Left ventricle myocardium superior (tissue), 1 donor: ENCODE measurements around the gene SEC22A. TPM values are rescaled to one million over a fixed set of nuclear protein-coding genes. Genes with fewer than 3 reads are reported as not detected.

Experiments
- ATAC-seq: fragments of 200-7000 bp; cut with Tn5 transposase; one replicate; pipeline ENCODE4 v1.9.1; 2020; ENCODE audit warnings: mild to moderate bottlenecking, moderate library complexity
- DNase-seq: peaks from one replicate; pipeline ENCODE4 v3.0.0-alpha.2; 2020
- intact Hi-C: fragments of 100-400 bp; cut with micrococcal nuclease; formaldehyde crosslinking; loops from one replicate; pipeline ENCODE4 v1.11.0; 2022
- total RNA-seq: library from RNA; stranded (reverse); fragmentation: NEBNext Ultra II Directional; extraction: Animal tissue kit (Norgen Biotek cat#: 25700); gene quantifications from one replicate; pipeline ENCODE4 v1.2.1, GENCODE V29; 2021
- donor health status: DM: no; HTN: yes; CAD: no; lungs with severe emphysema.

Gene SEC22A
- total RNA-seq, 1 donor from 2014 or later = 10.4 TPM

DNA sequence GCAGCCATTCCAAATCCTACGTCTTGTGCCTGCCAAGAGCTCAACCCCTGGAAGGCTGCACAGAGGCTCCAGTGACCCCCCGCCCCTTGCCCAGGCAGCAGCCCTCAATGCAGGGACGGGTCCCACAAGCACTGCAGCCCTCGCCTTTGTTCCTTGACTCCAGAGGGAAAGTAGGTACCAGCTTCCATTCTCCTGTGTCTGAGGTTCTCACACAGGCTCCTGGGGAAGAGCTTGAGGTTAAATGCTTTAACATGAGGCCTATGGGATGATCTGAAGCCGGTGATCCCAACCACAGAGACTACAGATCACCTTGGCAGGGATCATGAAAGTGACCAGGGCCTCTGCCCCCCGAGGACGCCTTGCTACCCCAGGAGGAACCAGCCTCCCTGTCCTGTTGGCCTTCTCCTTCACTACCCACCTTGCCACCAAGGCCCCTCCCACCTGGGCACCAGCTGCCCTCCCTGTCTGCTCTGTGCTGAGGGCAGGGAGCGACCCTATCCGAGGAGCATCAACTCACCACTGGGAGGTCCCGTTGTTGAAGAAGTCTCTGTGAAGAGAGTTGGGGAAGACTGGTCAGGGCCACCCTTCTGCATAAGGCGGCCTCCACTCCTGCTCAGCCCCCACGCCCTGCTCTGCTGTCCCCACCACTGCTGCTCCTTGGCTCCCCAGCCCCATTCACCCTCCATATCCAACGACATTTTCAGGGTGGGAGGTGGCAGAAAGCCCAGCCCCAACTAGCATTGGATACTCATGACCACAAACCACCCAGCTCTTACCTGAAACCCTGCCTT, 95.3 kb downstream of the SEC22A start:
- DNase-seq = no peak
- ATAC-seq = no peak
- intact Hi-C loops = no loop called here

DNA sequence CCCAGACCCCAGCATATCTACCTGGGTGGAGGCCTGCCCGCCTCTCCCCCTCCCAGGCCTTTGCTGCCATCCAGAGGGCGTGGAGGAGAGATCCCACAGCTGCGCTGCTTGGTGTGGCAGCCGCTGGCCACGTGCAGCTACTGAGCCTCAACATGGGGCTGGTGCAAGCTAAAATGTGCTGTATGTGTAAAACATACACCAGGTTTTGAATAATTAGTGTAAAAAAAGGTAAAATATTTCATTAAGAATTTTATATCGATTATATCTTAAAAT, 95.8 kb downstream of the SEC22A start:
- intact Hi-C loops = no loop called here
- ATAC-seq = no peak
- no peak for DNase-seq

DNA sequence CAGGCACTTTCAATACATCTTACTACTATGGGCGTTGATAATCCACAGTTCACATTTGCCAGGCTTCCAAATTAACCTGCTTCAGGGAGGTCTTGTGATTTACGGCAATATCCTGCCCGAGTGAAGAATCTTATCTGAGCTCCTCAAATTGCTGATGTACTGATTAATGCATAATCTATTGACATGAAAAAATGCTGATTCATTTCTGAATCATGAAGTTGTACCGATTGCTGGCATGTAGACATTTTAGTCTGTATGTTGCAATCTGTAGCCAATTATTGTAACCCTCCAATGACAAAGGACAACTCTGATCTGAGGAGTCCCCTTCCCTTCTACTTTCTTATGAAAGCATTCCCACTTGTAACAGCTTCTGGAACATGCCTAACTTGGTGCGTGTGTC, 97.2 kb downstream of the SEC22A start:
- DNase-seq = no peak
- ATAC-seq = no peak

GRCh38 chr3:123299581-123299980, 97.8 kb downstream of the SEC22A start:
- no peak for DNase-seq
- intact Hi-C loops = no loop called here
- ATAC-seq = no peak

More for the DNA sequence above, 97.2 kb downstream of the SEC22A start:
- intact Hi-C loops = no loop called here

GRCh38 chr3:123300056-123300455, 98.3 kb downstream of the SEC22A start:
- DNase-seq (no peak), ATAC-seq (no peak)
- intact Hi-C loops = no loop called here

DNA sequence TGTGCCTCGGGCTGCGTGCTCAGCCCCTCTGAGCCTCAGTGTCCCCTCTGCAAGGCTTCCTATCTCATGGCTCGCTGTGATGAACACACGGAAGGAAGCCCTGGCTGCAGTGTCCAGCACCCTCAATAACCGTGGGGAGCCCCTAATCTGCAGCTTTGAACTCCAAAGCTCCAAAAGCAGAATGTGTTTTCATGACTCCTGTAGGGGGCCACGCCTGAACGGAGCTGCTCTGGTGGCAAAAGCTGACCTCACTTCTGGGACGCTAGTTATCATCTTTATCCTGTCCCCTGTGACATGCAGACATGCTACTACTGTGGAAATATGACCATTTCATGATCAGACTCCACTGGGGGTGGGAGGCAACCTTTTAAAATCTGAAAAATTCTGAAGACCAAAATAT, 98.8 kb downstream of the SEC22A start:
- DNase-seq (no peak), ATAC-seq (no peak)
- intact Hi-C loops = no loop called here

DNA sequence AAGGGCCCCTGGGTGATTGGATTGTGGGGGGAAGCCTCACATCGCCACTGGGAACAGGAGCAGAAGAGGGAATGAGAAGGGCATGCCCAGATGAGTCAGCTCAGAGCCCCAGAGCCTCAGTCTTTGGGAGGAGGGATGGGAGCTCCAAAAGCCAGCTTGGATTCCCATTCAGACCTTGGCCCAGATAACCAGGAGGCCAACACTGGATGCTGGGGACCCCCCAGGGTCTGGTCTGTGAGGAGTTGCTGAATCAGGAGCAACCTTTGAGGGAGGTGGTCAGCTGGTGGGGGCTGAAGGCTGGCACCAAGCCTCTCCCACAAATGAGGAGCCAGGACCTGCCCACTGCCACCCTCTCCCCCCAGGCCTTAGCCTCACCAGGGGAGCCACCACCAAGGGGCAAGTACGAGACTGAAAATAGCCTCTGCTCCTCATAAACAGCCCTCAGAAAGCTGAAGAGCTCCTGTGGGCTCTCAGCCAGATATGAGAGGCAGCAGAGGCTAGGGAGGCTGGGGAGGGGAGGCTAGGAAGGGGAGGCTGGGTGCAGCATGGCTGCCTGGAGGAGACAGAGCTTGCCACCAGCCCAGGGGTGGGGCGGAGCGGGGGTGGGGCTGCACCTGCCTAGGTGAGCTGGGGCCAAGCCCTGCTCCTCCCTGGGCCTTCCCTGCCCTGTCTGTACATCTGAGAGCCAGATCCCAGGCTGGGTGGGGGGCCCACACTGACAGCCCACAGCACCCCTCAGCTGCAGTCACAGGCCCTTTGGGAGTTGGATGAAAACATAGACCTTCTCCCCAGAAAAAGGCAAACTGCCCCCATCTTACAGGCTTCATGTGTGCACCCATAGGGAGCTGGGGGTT, 99.8 kb downstream of the SEC22A start:
- ATAC-seq (no peak), DNase-seq (no peak)
- intact Hi-C loops = no loop called here

GRCh38 chr3:123302961-123303360, 101.2 kb downstream of the SEC22A start:
- no peak for DNase-seq
- peak; percentile 33 for ATAC-seq

DNA sequence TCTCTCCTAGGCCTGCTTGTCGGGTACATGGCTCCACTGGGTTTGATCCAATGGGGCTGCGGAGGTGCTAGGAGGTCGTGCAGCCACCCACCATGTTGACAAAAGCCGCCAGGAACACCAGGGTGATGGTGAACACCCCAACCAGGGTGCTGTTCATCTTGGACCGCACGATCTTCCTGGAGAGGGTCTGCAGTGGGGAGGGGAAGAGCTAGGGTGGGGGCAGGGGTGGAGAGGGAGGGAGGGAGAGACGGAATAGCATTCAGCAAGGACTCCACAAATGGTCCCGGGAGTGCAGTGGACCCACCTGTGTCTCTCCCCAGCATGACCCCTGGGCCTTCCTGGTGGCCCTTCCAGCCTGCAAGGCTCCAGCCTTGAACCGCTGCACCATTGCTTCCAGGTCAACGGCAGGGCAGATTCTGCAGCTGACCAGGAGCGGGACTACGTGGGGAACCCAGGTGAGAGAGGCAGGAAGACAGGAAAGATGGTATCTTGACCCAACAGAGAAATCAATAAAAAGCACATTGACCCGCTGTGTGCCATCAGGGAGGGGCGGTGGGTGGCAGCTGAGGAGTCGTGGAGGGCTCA, 102.3 kb downstream of the SEC22A start:
- ATAC-seq (no peak), DNase-seq (no peak)
- intact Hi-C loops = no loop called here

More at GRCh38 chr3:123302961-123303360, 101.2 kb downstream of the SEC22A start:
- intact Hi-C loops = no loop called here

GRCh38 chr3:123305192-123305591, 103.4 kb downstream of the SEC22A start:
- intact Hi-C loops = no loop called here
- DNase-seq = no peak
- peak; percentile 16 for ATAC-seq

GRCh38 chr3:123307064-123307463, 105.3 kb downstream of the SEC22A start:
- ATAC-seq = no peak
- no peak for DNase-seq
- intact Hi-C loops = no loop called here

- ATAC-seq (no peak), DNase-seq (no peak)
- intact Hi-C loops = no loop called here
Measured at GRCh38 chr3:123310186-123310585, 108.4 kb downstream of the SEC22A start.

DNA sequence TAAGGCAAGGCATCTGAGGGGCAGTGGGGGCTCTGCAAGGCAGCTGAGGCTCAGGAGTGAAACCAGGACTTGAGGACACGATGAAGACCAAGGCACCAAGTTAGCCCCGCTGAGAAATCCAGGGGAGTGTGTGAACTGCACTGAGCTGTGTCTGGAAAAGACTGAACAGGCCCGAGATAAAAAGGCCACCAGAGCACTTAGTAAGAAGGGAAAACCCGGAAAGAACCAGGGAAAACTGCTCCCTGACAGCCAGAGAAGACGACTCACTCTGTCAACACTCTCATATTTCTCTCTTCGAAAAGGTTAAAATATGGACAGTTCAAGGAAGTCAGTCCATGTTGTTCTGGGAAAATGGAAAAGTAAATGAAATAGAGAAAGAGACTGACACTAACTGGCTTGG, 109.0 kb downstream of the SEC22A start:
- no peak for DNase-seq
- intact Hi-C loops = no loop called here
- ATAC-seq = no peak

DNA sequence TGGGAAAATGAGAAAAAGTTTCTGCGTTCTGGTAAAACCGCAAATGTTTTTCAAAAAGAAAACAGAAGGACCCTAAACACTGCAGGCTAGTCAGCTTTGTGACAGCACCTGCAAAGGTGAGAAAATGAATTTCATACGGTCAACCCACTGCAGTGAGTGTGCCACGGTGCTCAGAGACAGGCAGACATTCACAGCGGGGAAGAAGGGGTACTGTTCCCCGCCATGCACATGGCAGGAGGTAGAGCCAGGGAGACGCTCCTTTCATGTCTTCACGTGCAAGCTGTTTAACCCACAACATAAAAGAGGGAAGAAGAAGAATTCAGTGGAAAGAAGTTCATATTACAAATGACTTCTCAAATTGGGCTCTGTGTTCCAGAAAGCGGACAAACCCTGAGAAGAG, 109.5 kb downstream of the SEC22A start:
- intact Hi-C loops = no loop called here
- no peak for ATAC-seq
- no peak for DNase-seq

DNA sequence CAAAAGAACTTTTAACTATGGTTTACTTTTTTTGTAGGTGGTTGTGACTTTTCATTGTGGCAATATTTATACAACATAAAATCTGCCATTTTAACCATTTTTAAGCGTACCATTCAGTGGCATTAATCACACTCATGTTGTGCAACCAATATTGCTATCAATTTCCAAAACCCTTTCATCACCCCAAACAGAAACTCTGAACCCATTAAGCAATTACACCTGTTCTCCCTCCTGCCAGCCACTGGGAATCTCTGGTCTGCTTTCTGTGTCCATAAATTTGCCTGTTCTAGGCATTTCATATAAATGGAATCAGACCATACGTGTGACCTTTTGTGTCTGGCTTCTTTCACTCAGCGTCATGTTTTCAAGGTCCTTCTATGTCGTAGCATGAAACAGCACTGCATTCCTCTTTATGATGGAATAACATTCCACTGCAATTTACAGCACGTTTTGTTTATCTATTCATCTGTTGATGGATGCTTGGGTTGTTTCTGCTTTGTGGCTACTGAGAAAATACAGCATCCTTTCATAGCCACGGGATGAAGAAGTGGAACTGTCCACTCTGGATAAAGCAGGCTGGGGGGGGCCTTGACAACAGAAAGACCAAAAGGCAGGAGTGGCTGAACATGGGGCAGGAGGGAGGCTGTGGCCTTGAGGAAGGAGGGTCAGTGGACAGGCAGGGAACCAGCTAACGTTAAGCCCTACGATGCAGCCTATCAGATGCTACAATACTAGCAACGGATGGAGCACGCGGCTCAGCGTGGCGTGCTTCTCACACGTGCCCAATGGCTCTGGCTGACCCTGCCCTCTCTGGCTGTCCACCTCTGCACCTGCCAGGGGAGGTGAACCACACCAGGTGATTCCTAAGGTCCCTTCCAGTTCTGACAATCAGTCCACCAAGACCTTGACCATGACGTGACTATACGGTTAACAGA, 110.9 kb downstream of the SEC22A start:
- DNase-seq = no peak
- intact Hi-C loops = no loop called here
- ATAC-seq = no peak

DNA sequence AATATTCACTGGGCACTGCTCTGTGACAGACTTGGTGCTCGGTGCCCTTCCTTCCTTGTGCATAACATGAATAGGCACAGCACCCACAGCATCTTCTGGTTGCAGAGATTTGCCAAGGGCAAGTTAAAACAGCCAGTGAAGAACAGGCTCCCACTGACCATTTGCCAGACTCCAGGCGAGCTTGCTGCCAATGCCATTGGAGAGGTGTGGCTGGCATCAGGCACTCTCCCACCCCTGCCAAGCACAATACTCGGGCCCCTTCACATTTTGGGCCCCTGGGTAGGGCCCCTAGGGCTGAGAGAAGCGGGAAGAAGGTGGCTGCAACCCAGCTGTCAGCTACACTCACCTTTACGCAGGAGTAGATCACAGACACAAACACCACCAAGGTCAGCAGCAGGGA, 112.1 kb downstream of the SEC22A start:
- intact Hi-C loops = no loop called here

GRCh38 chr3:123314359-123315270, 112.9 kb downstream of the SEC22A start:
- DNase-seq (no peak), ATAC-seq (peak; percentile 27)
- intact Hi-C loops = no loop called here

More for the DNA sequence above, 112.1 kb downstream of the SEC22A start:
- ATAC-seq (peak; percentile 72), DNase-seq (peak; percentile 54)

- intact Hi-C loops = no loop called here
- DNase-seq (no peak), ATAC-seq (no peak)
Measured at GRCh38 chr3:123315271-123315595, 113.5 kb downstream of the SEC22A start.
